Adrenal gland (tissue), 12 donors: ENCODE results near the gene KRT37. TPM values are rescaled to one million over a fixed set of nuclear protein-coding genes. Genes with fewer than 3 reads are reported as not detected.

Experiments
- DNase-seq, 7 donors: peaks; one replicate each; pipeline ENCODE4 v3.0.0-alpha.2; 2019 to 2020
- H3K27ac ChIP-seq, 5 donors: fragments of 200-600 bp; sonication (generic) in 4 of 5; 1 replicate in 3 of 5; 2 replicates in 2 of 5; pipeline versions ENCODE4 v1.5.1 to v1.8.0; 2016 to 2020; ENCODE audit warnings: mild to moderate bottlenecking in 1 of 5
- H3K27me3 ChIP-seq: fragments of 200-600 bp; 2 replicates; pipeline ENCODE4 v1.8.0; 2021
- H3K36me3 ChIP-seq, 2 donors: fragments of 200-600 bp; replicated peaks in 1 of 2; 1 replicate in 1 of 2; 2 replicates in 1 of 2; pipeline versions ENCODE4 v1.5.1 to v1.8.0; 2018 to 2022
- H3K4me1 ChIP-seq, 2 donors: fragments of 200-600 bp; replicated peaks in 1 of 2; 1 replicate in 1 of 2; 2 replicates in 1 of 2; pipeline versions ENCODE4 v1.5.1 to v1.8.0; 2018 to 2021
- H3K4me3 ChIP-seq, 4 donors: fragments of 200-600 bp; sonication (generic) in 3 of 4; one replicate each; pipeline ENCODE4 v1.5.1; 2016 to 2018
- H3K9me3 ChIP-seq, 3 donors: fragments of 200-600 bp; sonication (generic) in 1 of 3; replicated peaks in 1 of 3; 1 replicate in 2 of 3; 2 replicates in 1 of 3; pipeline versions ENCODE4 v1.5.1 to v1.8.0; 2016 to 2021
- POLR2A ChIP-seq, 2 donors: fragments of 450-650 bp; IDR thresholded peaks; one replicate each; pipeline ENCODE4 v1.6.1; 2017; ENCODE audit warnings: antibody characterized with exemption in 2 of 2, mild to moderate bottlenecking in 2 of 2, moderate library complexity in 1 of 2
- WGBS, 4 donors: extraction: QIAGEN DNeasy Blood & Tissue Kit in 2 of 4; methylation state at CpG; one replicate each; pipeline versions ENCODE4 v1.1.5 to v1.1.7; 2013 to 2017; 5-methylcytosine and 5-hydroxymethylcytosine counted together
- intact Hi-C, 2 donors: fragments of 100-400 bp; cut with DNase I; formaldehyde crosslinking; loops; one replicate each; pipeline versions ENCODE4 v1.14.1 to v1.15.0; 2022 to 2023
- polyA plus RNA-seq, 3 donors: library from polyadenylated mRNA; stranded (reverse); fragments of 200-250 nt in 2 of 3; fragments of 350-450 nt in 1 of 3; fragmentation: Illumina TruSeq in 1 of 3; extraction: RNeasy Lipid Tissue Mini Kit (QIAGEN cat#74804) in 1 of 3; gene quantifications; one replicate each; pipeline ENCODE4 v1.2.3, GENCODE V29; 2013 to 2014
- total RNA-seq, 9 donors: library from RNA; depleted of rRNA in 4 of 9; stranded (reverse); fragments of >200 nt in 4 of 9; fragments of 120-200 nt in 1 of 9; fragmentation: NEBNext Ultra II Directional in 1 of 9; extraction: Animal tissue kit (Norgen Biotek cat#: 25700) in 1 of 9; gene quantifications; one replicate each; pipeline versions ENCODE4 v1.1.0 to v1.2.4, GENCODE V29; 2013 to 2023
- TF ChIP-seq, protein P1 (sequence below), 6 experiments: fragments of 450-650 bp in 4 of 6; fragments of 200-600 bp in 2 of 6; sonication (generic) in 1 of 6; IDR thresholded peaks; 1 replicate in 5 of 6; 2 replicates in 1 of 6; pipeline versions ENCODE4 v1.5.1 to v1.8.0; 2016 to 2021; ENCODE audit warnings: antibody characterized with exemption in 6 of 6, mild to moderate bottlenecking in 2 of 6, moderate library complexity in 1 of 6
- donor health status: healthy with polysubstance abuse.
- donor health status: Bipolar disorder and iron deficiency.
- donor health status: DM: yes; HTN: yes; CAD: no.
- donor health status: DM: no; HTN: no; CAD: no.
- donor health status: DM: no; HTN: no; CAD: no.
- donor health status: DM: yes; HTN: yes; CAD: no.

Gene KRT37
- total and polyA plus RNA-seq, 12 donors = not detected

DNA sequence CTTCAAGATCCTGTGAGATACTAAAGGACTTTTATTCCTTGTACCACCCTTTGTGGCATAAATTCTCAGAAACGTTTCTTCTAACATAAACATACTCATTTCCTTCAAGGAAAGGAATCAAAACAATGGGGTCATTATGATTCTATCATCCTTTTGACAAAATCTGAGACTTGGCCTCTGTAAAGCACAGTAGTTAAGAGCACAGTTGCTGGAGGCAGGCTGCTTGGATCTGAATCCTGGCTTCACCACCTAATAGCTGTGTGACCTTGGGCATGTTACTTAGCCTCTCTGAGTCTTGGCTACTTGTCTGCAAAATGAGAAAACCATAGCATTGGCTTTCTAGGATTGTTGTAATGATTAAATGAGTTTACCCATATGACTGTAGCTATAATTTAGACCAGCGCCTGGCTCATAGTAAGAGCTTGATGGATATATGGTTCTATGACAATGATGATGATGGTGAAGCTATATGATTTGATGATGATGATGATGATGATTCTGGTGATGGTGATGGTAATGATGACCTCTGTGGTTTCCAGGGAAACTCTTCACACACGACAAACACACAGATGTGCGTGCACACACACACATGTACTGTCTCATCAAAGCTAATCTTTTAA is 20.9 kb downstream of the KRT37 start:
- intact Hi-C loops = no loop called here
- H3K4me1 ChIP-seq = no peaks in the 10 kb centered on the region
- TF ChIP-seq, protein P1, sequence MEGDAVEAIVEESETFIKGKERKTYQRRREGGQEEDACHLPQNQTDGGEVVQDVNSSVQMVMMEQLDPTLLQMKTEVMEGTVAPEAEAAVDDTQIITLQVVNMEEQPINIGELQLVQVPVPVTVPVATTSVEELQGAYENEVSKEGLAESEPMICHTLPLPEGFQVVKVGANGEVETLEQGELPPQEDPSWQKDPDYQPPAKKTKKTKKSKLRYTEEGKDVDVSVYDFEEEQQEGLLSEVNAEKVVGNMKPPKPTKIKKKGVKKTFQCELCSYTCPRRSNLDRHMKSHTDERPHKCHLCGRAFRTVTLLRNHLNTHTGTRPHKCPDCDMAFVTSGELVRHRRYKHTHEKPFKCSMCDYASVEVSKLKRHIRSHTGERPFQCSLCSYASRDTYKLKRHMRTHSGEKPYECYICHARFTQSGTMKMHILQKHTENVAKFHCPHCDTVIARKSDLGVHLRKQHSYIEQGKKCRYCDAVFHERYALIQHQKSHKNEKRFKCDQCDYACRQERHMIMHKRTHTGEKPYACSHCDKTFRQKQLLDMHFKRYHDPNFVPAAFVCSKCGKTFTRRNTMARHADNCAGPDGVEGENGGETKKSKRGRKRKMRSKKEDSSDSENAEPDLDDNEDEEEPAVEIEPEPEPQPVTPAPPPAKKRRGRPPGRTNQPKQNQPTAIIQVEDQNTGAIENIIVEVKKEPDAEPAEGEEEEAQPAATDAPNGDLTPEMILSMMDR (IDR thresholded peaks at IDR 0.05) = no peak
- no peak for TF ChIP-seq POLR2A (IDR thresholded peaks at IDR 0.05)
- DNase-seq = no peak
- H3K27ac ChIP-seq = no peak overlapping the region
- H3K4me3 ChIP-seq = no peak overlapping the region
- H3K9me3 ChIP-seq = no peaks in the 10 kb centered on the region
- H3K27me3 ChIP-seq = no peaks in the 10 kb centered on the region
- H3K36me3 ChIP-seq = no peaks in the 10 kb centered on the region
- 66 to 75% (median 72%) methylated on average over 4 of the region's 4 CpGs for WGBS, 4 donors

DNA sequence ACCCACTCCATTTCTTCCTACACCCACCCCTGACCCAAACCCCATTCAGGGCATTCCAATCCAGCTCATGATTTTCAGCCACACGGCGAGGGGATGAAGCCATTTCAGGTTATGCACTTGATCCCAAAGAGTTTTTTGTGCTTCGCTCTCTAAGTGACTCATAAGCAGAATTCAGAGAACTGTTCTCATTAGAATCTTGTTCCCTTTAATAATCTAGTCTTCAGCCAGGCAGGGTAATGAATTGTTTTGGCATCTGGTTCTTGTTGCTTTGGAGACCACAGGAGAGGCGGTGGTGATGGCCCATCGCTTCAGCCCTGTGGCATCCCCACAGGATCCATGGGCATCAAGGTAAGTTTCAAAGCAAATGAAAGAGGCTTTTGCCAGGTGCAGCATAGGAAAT is 22.2 kb downstream of the KRT37 start:
- Histone ChIP-seq H3K36me3 (no peaks in the 10 kb centered on the region), H3K4me3 (no peak overlapping the region), H3K27me3 (no peaks in the 10 kb centered on the region), H3K27ac (no peak overlapping the region), H3K4me1 (no peaks in the 10 kb centered on the region), H3K9me3 (no peaks in the 10 kb centered on the region)
- WGBS, 4 donors = 87 to 92% (median 89%) methylated on average over 5 of the region's 5 CpGs
- TF ChIP-seq, protein P1 (IDR thresholded peaks at IDR 0.05) = no peak
- TF ChIP-seq POLR2A (IDR thresholded peaks at IDR 0.05) = no peak
- intact Hi-C loops = no loop called here
- DNase-seq = no peak

DNA sequence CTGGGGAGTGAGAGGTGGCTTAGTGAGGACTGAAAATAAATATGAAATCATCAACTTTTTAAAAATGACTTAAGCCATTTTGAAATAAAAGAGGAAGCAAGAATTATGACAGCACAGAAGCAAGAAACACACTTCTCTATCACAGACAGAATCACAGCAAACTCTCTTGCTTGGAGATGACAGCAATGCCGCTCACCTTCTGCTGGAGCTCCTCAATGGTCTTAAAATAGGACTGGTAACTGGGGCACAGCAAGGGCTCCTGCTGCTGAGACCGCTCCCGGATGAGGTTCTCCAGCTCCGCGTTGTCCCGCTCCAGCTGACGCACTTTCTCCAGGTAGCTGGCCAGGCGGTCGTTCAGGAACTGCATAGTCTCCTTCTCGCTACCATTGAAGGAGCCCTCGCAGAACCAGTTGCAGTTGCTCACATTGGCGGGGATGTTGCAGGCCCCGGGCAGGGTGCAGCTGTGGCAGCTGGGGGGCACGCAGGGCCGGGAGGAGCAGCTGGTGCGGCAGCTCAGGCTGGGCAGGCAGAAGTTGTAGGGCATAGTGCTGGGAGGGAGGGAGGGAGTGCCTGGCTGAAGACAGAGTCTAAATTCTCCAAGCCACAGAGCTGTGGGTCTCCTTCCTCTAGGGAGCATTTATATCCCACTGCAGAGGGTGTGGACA is 27.3 kb downstream of the KRT37 start, which contains the start of gene KRT31:
KRT31 (minus strand) TSS at position 613 of the 665 bp plus-strand sequence; CDS start at position 544, 69 bp downstream.
- DNase-seq = no peak
- TF ChIP-seq, protein P1 (IDR thresholded peaks at IDR 0.05) = no peak
- TF ChIP-seq POLR2A (IDR thresholded peaks at IDR 0.05) = no peak
- Histone ChIP-seq H3K4me1 (no peaks in the 10 kb centered on the region), H3K27me3 (no peaks in the 10 kb centered on the region), H3K4me3 (no peak within 1 kb of the TSS), H3K9me3 (no peaks in the 10 kb centered on the region), H3K27ac (no peak within 1 kb of the TSS), H3K36me3 (no peaks in the 10 kb centered on the region)
- WGBS, 4 donors = 90 to 95% (median 94%) methylated on average over 9 to 16 of the region's 16 CpGs
- intact Hi-C loops = no loop called here

DNA sequence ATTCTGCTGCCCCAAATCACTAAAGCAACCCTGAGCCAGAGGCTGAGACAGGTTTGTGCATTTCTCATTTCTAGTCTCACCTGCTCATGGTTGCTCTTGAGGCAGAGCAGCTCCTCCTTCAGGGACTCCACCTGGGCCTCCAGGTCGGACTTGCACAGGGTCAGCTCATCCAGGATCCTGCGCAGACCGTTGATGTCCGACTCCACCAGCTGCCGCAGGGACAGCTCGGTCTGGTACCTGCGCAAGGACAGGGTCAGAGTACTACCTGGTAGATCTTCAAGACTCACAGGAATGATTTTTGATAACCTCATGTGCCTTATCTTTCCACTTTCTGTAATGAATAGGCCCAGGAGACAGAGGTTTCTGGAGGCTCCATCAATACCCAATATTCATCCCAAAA is 28.0 kb downstream of the KRT37 start:
- intact Hi-C loops = no loop called here
- TF ChIP-seq POLR2A (IDR thresholded peaks at IDR 0.05) = no peak
- TF ChIP-seq, protein P1 (IDR thresholded peaks at IDR 0.05) = no peak
- Histone ChIP-seq H3K27me3 (no peaks in the 10 kb centered on the region), H3K9me3 (no peaks in the 10 kb centered on the region), H3K4me1 (no peaks in the 10 kb centered on the region), H3K36me3 (no peaks in the 10 kb centered on the region), H3K4me3 (no peak overlapping the region), H3K27ac (no peak overlapping the region)
- no peak for DNase-seq
- whole genome bisulfite sequencing, 4 donors = 89 to 100% (median 93%) methylated on average over 5 to 7 of the region's 7 CpGs
